DND-41 (cell line): ENCODE measurements around the gene LYZL1.

ENCODE experiments used
- CTCF ChIP-seq: IDR thresholded peaks from 2 replicates; pipeline ENCODE4 v1.5.1; 2012; ENCODE audit warnings: borderline replicate concordance, low read length, moderate library complexity, mild to moderate bottlenecking; ENCODE audit not compliant: poor library complexity, severe bottlenecking; ENCODE audit errors: extremely low read depth
- EZH2 ChIP-seq: IDR thresholded peaks from 3 replicates; pipeline ENCODE4 v1.6.1; 2012; ENCODE audit warnings: borderline replicate concordance, low read depth, mild to moderate bottlenecking, moderate library complexity, low read length, inconsistent platforms; ENCODE audit not compliant: severe bottlenecking

GRCh38 chr10:29277296-29277695 is 11.6 kb upstream of the LYZL1 start:
- no peak for TF ChIP-seq CTCF
- no peak for TF ChIP-seq EZH2
